Skeletal muscle satellite cell (primary cell): ENCODE measurements around the gene DPP10.

Experiments
- H3K27me3 ChIP-seq: 2 replicates; pipeline ENCODE4 v1.7.0; 2013; ENCODE audit warnings: low read length; ENCODE audit not compliant: control insufficient read depth, insufficient read depth
- H3K36me3 ChIP-seq: 2 replicates; pipeline ENCODE4 v1.7.0; 2013; ENCODE audit warnings: mild to moderate bottlenecking, control low read depth, low read length; ENCODE audit not compliant: insufficient read depth
- H3K4me1 ChIP-seq: 2 replicates; pipeline ENCODE4 v1.7.0; 2013; ENCODE audit warnings: low read length; ENCODE audit not compliant: control insufficient read depth, insufficient read depth
- H3K4me2 ChIP-seq: 2 replicates; pipeline ENCODE4 v1.7.0; 2013; ENCODE audit warnings: mild to moderate bottlenecking, low read length
- H3K4me3 ChIP-seq: 2 replicates; pipeline ENCODE4 v1.7.0; 2013; ENCODE audit warnings: low read length
- H3K9ac ChIP-seq: 2 replicates; pipeline ENCODE4 v1.7.0; 2013; ENCODE audit warnings: mild to moderate bottlenecking, low read depth, low read length, moderate library complexity
- H3K9me3 ChIP-seq: replicated peaks from 2 replicates; pipeline ENCODE4 v1.7.0; 2013; ENCODE audit warnings: mild to moderate bottlenecking, control low read depth, low read length

The DPP10 gene

DNA sequence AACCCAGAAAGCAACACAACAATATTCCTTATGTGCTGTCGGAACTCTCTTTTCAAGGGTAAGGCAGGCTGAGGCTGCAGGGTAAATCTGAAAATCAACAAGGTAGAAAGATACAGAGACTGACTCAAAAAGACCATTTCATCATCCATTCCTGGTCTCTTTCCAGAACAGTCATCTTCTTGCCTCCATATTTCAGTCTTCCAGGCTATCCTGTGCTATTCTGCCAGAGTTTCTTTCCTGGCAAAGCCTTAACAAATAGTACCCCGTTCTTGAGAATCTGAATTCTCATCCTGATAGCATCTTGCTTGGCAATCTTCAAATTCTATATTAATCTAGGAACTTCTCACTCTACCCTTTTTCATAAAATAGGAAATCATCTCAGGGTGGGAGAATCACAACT is 15.5 kb downstream of the DPP10 start:
- no peak overlapping the region for H3K9ac ChIP-seq
- H3K27me3 ChIP-seq: no peaks in the 10 kb centered on the region
- no peaks in the 10 kb centered on the region for H3K36me3 ChIP-seq
- no peak overlapping the region for H3K4me3 ChIP-seq
- H3K4me1 ChIP-seq: no peaks in the 10 kb centered on the region
- peaks cover 7% of the 10 kb centered on the region for H3K9me3 ChIP-seq
- H3K4me2 ChIP-seq: no peak overlapping the region

DNA sequence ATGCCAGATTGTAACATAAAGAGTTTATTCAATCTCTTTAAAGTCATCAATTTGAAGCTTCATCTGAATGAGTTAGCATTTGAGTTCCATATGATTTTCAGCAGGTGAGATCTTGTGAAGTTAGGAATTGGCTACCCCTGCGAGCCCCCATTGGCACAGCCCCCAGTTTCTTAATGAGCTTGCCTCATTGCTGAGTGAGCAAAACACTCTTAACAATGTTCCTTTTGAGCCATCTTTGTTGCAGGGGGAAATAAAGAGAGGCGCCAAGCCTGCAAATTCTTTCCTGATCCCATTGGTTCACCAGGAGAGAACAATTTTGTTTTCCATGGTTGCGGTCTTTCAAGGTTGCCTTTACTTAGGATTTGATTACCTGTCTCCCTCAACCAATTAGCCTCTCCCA is 18.7 kb downstream of the DPP10 start:
- H3K9me3 ChIP-seq: peaks cover 3% of the 10 kb centered on the region
- H3K36me3 ChIP-seq: no peaks in the 10 kb centered on the region
- no peak overlapping the region for H3K4me3 ChIP-seq
- no peak overlapping the region for H3K4me2 ChIP-seq
- H3K4me1 ChIP-seq: no peaks in the 10 kb centered on the region
- H3K9ac ChIP-seq: no peak overlapping the region
- H3K27me3 ChIP-seq: no peaks in the 10 kb centered on the region

DNA sequence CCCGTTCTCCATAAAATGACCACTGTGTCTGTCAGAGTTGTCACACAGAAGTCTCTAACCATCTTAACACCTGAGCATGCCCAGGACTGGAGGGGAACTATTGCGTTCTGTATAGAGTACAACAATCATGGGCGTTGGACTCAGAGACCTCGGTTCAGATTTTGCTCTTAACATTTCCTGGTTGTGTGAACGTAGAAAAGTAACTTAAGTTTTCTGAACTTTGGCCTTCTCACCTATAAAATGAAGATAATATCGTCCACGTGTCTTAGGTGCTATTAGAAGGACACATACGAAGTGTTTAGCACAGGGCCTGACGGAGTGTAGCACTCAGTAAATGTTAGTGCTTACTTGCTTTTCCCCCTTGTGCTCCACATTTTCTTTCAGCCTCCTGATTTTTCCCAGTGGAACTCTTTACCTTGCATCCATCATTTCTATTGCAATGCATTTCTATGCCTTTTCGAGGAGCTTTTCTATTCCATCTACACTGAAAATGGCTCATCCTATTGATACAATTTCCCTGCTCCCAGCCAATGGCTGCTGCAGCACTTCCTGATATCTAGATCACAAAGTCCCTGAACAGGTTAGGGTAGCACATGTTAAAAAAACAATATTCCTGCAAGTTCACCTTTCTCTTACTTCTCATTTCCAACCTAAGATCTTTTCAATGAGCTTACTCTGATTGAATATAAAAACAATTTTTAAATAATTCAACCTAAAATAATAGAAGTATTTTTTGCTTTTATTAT is 22.7 kb downstream of the DPP10 start:
- Histone ChIP-seq H3K4me1 (no peaks in the 10 kb centered on the region), H3K36me3 (no peaks in the 10 kb centered on the region), H3K4me2 (no peak overlapping the region)

DNA sequence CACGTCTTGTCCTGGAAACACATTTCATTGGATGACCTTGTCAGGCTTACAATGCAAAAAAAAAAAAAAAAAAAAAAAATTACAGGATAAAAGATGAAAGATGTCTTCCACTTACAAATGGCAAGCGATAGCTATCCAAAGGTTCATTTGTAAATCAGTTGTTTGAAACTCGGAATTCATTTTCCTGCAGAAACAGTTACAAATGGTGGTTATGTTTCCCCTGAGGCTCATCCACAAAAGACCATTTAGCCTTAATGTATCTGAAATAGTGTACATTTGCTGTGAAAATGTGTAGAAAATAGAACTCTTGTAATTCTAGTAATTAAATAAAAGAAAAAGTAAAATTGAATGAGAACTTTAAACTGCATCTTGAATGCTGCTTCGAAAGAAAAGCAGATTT is 25.9 kb downstream of the DPP10 start:
- Histone ChIP-seq H3K4me1 (no peaks in the 10 kb centered on the region), H3K4me3 (no peak overlapping the region), H3K9me3 (peaks cover 5% of the 10 kb centered on the region), H3K27me3 (no peaks in the 10 kb centered on the region), H3K9ac (no peak overlapping the region), H3K36me3 (no peaks in the 10 kb centered on the region), H3K4me2 (no peak overlapping the region)

More for the DNA sequence above, 22.7 kb downstream of the DPP10 start:
- no peaks in the 10 kb centered on the region for H3K9me3 ChIP-seq
- no peaks in the 10 kb centered on the region for H3K27me3 ChIP-seq
- H3K4me3 ChIP-seq: no peak overlapping the region
- no peak overlapping the region for H3K9ac ChIP-seq

DNA sequence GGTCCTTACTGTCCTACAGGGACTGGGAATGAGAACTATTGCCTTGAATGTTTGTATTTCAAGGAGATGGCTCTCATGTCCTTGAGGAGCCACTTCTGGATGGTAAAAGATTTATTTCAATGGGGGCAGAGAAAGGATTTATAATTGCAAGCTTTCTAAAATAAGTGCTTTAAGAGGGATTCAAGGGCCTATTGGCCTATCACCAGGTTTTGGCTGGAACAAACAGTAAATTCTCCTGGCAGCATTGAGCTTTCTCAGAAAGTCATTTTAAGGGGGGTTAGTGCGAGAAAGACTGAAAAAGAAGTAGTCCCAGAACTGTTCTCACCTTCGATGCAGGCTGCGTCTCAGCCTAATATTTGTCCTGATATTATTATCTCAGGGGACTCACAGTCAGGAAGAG is 29.8 kb downstream of the DPP10 start:
- no peak overlapping the region for H3K4me2 ChIP-seq
- no peaks in the 10 kb centered on the region for H3K27me3 ChIP-seq
- no peaks in the 10 kb centered on the region for H3K36me3 ChIP-seq
- H3K9me3 ChIP-seq: peaks cover 5% of the 10 kb centered on the region
- H3K4me1 ChIP-seq: no peaks in the 10 kb centered on the region
- no peak overlapping the region for H3K4me3 ChIP-seq
- H3K9ac ChIP-seq: no peak overlapping the region

DNA sequence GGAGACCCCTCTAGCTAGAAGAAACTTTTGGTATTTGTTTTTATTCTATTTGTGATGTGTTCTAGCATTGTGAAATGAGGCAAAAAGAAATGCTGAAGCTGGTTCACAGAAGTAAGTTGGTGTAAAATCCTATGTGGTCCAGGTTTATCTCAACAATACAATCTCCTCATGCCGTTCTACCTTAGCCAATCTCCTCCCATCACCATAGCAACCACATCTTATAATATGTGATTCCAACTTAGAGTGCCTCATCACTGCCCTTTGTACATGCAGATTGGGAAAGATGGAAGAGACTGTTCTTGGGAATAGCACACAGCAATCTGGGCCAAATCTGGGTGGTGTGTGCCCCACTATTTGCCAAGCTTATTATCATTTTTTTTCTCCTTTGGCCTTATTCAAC is 30.3 kb downstream of the DPP10 start:
- no peaks in the 10 kb centered on the region for H3K36me3 ChIP-seq
- no peaks in the 10 kb centered on the region for H3K4me1 ChIP-seq

DNA sequence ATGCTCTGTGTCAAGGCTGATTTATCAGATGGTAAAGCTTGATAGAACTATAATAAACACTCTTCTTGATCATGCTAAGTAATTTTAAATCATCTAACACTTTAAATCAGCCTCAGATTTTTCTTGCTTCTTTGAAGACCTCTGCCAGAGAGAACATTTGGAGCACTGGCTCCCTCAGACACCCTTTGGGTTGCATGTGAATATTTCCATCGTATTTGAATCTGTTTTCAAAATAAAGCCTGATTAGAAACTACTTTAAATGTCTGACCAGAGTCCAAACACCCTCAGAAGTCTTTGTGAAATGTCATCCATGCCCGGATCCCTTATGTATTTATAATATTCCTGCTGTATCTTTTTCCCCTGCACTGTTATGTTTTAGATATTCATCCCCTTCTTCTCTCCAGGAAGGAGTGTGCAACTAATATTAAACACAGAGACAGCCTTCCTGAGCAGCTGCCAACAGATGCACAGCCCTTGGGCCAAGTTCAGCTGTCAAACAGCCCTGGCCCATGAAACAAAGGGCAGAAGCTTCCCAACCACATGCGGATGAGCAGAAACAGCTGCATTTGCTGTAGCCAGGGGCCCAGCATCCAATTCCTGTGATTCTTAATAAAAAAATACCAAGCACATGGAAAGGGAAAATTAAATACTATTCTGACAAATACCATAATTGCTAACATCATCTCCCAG is 46.5 kb downstream of the DPP10 start:
- Histone ChIP-seq H3K36me3 (no peaks in the 10 kb centered on the region), H3K4me1 (no peaks in the 10 kb centered on the region), H3K4me2 (no peak overlapping the region), H3K9me3 (no peaks in the 10 kb centered on the region), H3K9ac (no peak overlapping the region), H3K27me3 (no peaks in the 10 kb centered on the region), H3K4me3 (no peak overlapping the region)

More for the DNA sequence above, 30.3 kb downstream of the DPP10 start:
- Histone ChIP-seq H3K4me3 (no peak overlapping the region), H3K4me2 (no peak overlapping the region), H3K27me3 (no peaks in the 10 kb centered on the region), H3K9ac (no peak overlapping the region), H3K9me3 (peaks cover 5% of the 10 kb centered on the region)

DNA sequence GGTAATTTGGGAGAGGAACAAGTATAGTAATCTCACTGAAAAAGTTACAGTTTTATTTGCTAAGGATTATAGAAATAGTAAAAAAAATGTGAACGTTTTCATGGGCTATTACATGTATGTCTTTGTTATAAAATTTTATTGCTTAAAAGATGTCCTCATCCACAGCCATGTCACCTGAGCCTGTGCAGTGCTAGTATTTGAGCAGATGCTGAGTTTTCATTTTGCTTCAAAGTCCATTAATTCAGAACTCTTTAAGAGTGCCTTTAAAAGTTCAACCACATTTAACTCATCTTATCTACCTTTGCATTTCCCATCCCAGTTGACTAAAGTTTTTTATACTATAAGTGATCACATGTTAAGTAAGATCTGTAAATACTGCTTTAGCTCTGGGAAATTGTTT is 52.6 kb downstream of the DPP10 start:
- Histone ChIP-seq H3K27me3 (no peaks in the 10 kb centered on the region), H3K4me2 (no peak overlapping the region), H3K9me3 (peaks cover 3% of the 10 kb centered on the region), H3K4me3 (no peak overlapping the region), H3K36me3 (no peaks in the 10 kb centered on the region), H3K9ac (no peak overlapping the region), H3K4me1 (no peaks in the 10 kb centered on the region)

DNA sequence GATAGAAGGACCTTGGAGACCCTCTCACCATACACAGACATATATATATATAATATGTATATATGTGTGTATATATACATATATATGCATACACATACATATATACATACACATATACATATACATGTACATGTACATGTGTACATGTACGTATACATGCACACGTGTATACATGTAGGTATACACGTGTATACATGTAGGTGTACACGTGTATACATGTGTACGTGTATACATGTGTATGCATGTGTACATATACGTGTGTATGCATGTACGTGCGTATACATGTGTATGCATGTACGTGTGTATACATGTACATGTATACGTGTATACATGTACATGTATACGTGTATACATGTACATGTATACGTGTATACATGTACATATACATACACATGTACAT is 54.5 kb downstream of the DPP10 start:
- no peaks in the 10 kb centered on the region for H3K4me1 ChIP-seq
- no peak overlapping the region for H3K4me3 ChIP-seq
- no peaks in the 10 kb centered on the region for H3K27me3 ChIP-seq
- H3K4me2 ChIP-seq: no peak overlapping the region
- H3K9ac ChIP-seq: no peak overlapping the region
- H3K36me3 ChIP-seq: no peaks in the 10 kb centered on the region
- peaks cover 3% of the 10 kb centered on the region for H3K9me3 ChIP-seq

DNA sequence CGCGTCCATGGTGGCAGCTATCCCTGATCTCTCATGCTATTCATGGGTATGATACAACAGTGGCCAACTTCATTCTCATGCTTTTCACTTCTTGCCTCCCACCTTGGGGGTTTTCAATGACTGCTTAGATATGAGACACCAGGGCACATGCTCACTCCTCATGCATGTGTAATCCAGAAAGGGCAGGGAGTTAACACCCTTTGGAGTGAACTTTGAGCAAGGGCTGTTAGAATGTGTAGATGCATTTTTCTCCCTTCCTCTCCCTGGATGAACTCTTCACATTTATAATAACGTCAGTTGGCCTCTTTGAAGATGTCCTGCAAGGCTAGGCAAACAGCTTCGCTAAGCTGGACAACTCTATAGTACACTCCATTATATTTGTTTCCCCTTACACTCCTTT is 56.7 kb downstream of the DPP10 start:
- Histone ChIP-seq H3K27me3 (no peaks in the 10 kb centered on the region), H3K36me3 (no peaks in the 10 kb centered on the region), H3K4me3 (no peak overlapping the region), H3K4me2 (no peak overlapping the region), H3K9me3 (peaks cover 3% of the 10 kb centered on the region), H3K4me1 (no peaks in the 10 kb centered on the region), H3K9ac (no peak overlapping the region)

DNA sequence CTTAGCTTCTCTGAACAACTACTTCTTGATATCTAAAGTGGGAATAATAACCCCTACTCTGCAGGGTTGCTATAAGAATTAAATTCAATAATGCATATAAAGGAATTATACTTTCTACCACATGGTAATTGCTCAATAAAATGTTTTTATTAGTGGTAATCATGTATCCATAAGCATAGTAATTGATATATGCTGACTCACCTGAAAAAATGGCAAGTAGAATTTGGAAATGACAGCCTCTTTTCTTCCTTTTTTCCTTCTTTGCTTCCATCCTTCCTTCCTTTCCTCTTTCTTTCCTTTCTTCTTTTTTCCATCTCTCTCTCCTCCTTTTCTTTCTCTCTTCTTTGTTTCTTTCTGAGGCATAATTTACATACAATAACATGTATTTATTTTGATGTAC is 65.3 kb downstream of the DPP10 start:
- Histone ChIP-seq H3K4me3 (no peak overlapping the region), H3K4me1 (no peaks in the 10 kb centered on the region), H3K36me3 (no peaks in the 10 kb centered on the region), H3K4me2 (no peak overlapping the region), H3K9ac (no peak overlapping the region), H3K27me3 (no peaks in the 10 kb centered on the region), H3K9me3 (no peaks in the 10 kb centered on the region)

DNA sequence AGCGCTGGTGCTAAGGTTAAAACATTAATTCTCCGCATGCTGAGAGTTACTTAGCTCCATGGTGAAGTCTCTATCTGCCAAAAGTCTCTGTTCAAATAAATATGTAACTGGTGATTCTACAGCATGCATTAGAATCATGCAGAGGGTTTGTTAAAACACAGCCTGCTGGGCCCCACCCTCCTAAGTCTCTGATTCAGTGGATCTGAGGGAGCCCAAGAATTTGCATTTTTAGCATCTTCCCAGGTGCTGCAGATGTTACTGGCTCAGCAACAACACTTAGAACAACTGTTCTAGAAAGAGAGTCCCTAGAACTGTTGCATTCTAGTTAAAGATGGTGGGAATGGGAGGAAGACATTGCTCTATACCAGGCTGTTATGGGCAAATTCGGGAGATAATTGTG is 73.4 kb downstream of the DPP10 start:
- no peaks in the 10 kb centered on the region for H3K27me3 ChIP-seq
- peaks cover 6% of the 10 kb centered on the region for H3K9me3 ChIP-seq
- H3K4me2 ChIP-seq: no peak overlapping the region
- no peaks in the 10 kb centered on the region for H3K36me3 ChIP-seq
- H3K9ac ChIP-seq: no peak overlapping the region
- H3K4me1 ChIP-seq: no peaks in the 10 kb centered on the region
- no peak overlapping the region for H3K4me3 ChIP-seq
